PC-3 (cell line): ENCODE data around the gene KAZN.

Experiments used
- CTCF ChIP-seq: fragments of 300-600 bp; sonication (generic); conservative IDR thresholded peaks from 2 replicates; pipeline ENCODE4 v1.5.1; 2017; ENCODE audit warnings: antibody characterized with exemption, low read depth, mild to moderate bottlenecking, low read length
- EZH2 ChIP-seq: fragments of 300-600 bp; sonication (generic); IDR thresholded peaks from one replicate; pipeline ENCODE4 v1.6.1; 2017; ENCODE audit warnings: antibody characterized with exemption, mild to moderate bottlenecking, low read length; ENCODE audit not compliant: unreplicated experiment

- TF ChIP-seq CTCF = no peak
- TF ChIP-seq EZH2 = no peak
Observed at GRCh38 chr1:14869187-14869586, 270.7 kb downstream of the KAZN start.
